A673 (cell line): Measurements from ENCODE around the gene ERN2. TPM values are rescaled to one million over a fixed set of nuclear protein-coding genes. Genes with fewer than 3 reads are reported as not detected.
"Not testable (repeated sequence)": the region's sequence is repeated elsewhere in the genome, so short reads cannot be mapped to it uniquely, and the experiment has no call there.

Experiments used
- BruUV-seq: library from RNA; stranded (reverse); fragments of 400-500 nt; replicated peaks from 2 replicates; lab custom pipeline; 2021; lab: Mats Ljungman, UMichigan
- CTCF ChIA-PET: fragments of 300-600 bp; sonication (Branson Sonifier 250); formaldehyde crosslinking; loops from one replicate; lab custom pipeline; 2022; ENCODE audit warnings: antibody characterized with exemption; lab: Charles Lee
- POLR2A ChIA-PET: fragments of 300-600 bp; sonication (Branson Sonifier 250); formaldehyde crosslinking; loops from one replicate; lab custom pipeline; 2022; ENCODE audit warnings: antibody characterized with exemption; ENCODE audit not compliant: low non-redundant PET; lab: Charles Lee
- DNase-seq: peaks from one replicate; pipeline ENCODE4 v3.0.0-alpha.2; 2015; ENCODE audit warnings: low spot score
- H3K27ac ChIP-seq: fragments of 200-600 bp; sonication (generic); 2 replicates; pipeline ENCODE4 v1.5.1; 2016; ENCODE audit warnings: mixed run types, low read depth, mild to moderate bottlenecking, mixed read lengths, antibody characterized with exemption, low read length; ENCODE audit not compliant: poor library complexity, severe bottlenecking
- H3K27me3 ChIP-seq: fragments of 200-600 bp; sonication (generic); replicated peaks from 2 replicates; pipeline ENCODE4 v1.6.1; 2017; ENCODE audit warnings: mixed run types, low read depth, mild to moderate bottlenecking, mixed read lengths, antibody characterized with exemption, low read length; ENCODE audit not compliant: insufficient read depth, poor library complexity
- H3K36me3 ChIP-seq: fragments of 200-600 bp; sonication (generic); 2 replicates; pipeline ENCODE4 v1.6.1; 2016; ENCODE audit warnings: mixed run types, mild to moderate bottlenecking, mixed read lengths, antibody characterized with exemption, low read length; ENCODE audit not compliant: insufficient read depth, poor library complexity, severe bottlenecking
- H3K4me1 ChIP-seq: fragments of 200-600 bp; sonication (generic); 2 replicates; pipeline ENCODE4 v1.6.1; 2017; ENCODE audit warnings: mixed run types, mild to moderate bottlenecking, mixed read lengths, antibody characterized with exemption, low read length; ENCODE audit not compliant: insufficient read depth, poor library complexity, severe bottlenecking
- H3K4me3 ChIP-seq: fragments of 200-600 bp; sonication (generic); 2 replicates; pipeline ENCODE4 v1.5.1; 2016; ENCODE audit warnings: low read depth, mixed run types, mild to moderate bottlenecking, mixed read lengths, low read length; ENCODE audit not compliant: poor library complexity, severe bottlenecking
- H3K9me3 ChIP-seq: fragments of 200-600 bp; sonication (generic); 2 replicates; pipeline ENCODE4 v1.6.1; 2016; ENCODE audit warnings: mixed run types, low read depth, mild to moderate bottlenecking, mixed read lengths, antibody characterized with exemption, low read length; ENCODE audit not compliant: poor library complexity, severe bottlenecking
- EZH2 ChIP-seq: fragments of 200-600 bp; sonication (generic); IDR thresholded peaks from 2 replicates; pipeline ENCODE4 v1.6.1; 2017; ENCODE audit warnings: borderline replicate concordance, low read depth, mild to moderate bottlenecking, mixed read lengths, antibody characterized with exemption, low read length; ENCODE audit not compliant: poor library complexity, severe bottlenecking
- intact Hi-C: fragments of 100-400 bp; cut with micrococcal nuclease; formaldehyde crosslinking; loops from one replicate; pipeline ENCODE4 v1.10.0; 2022; ENCODE audit not compliant: unreplicated experiment
- total RNA-seq: library from RNA; stranded (reverse); gene quantifications from 2 replicates; pipeline ENCODE4 v1.2.3, GENCODE V29; 2021
- TF ChIP-seq, protein P1 (sequence below): fragments of 300-800, 200-600 bp; sonication (generic); conservative IDR thresholded peaks from 2 replicates; pipeline ENCODE4 v1.5.1; 2017; ENCODE audit warnings: low read depth, mild to moderate bottlenecking, antibody characterized with exemption, low read length, moderate library complexity, mixed read lengths

The ERN2 gene
- total RNA-seq, 1 experiment from 2014 or later = not detected

DNA sequence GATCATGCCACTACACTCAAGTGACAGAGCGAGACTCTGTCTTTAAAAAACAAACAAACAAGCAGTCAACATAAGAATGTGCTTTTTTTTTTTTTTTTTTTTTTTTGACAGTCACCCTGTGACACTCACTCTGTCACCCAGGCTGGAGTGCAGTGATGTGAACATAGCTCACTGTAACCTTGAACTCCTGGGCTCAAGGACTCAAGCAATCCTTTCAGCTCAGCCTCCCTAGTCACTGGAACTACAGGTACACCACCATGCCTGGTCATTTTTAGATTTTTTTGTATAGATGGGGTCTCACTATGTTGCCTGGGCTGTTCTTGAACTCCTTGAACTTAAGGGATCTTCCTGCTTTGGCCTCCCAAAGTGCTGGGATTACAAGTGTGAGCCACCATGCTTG lies 26.5 kb upstream of the ERN2 start:
- DNase-seq = no peak
- intact Hi-C loops = loop anchor here (5.0 to 10.0 kb wide), 5 partner anchors 125 to 763 kb away; partner anchors contain the start of gene CACNG3
- POLR2A ChIA-PET = no interaction called here
- Histone ChIP-seq H3K36me3 (no peaks in the 10 kb centered on the region), H3K4me1 (peaks cover 9% of the 10 kb centered on the region), H3K27ac (no peak overlapping the region), H3K4me3 (no peak overlapping the region), H3K27me3 (no peaks in the 10 kb centered on the region), H3K9me3 (no peaks in the 10 kb centered on the region)
- no TSS peak for BruUV-seq
- CTCF ChIA-PET = interaction anchor here (0.7 kb wide), 1 partner anchor 182 kb away, joined by 3 read pairs; the partner anchor contains the start of gene UBFD1
- no peak for TF ChIP-seq EZH2
- TF ChIP-seq, protein P1, sequence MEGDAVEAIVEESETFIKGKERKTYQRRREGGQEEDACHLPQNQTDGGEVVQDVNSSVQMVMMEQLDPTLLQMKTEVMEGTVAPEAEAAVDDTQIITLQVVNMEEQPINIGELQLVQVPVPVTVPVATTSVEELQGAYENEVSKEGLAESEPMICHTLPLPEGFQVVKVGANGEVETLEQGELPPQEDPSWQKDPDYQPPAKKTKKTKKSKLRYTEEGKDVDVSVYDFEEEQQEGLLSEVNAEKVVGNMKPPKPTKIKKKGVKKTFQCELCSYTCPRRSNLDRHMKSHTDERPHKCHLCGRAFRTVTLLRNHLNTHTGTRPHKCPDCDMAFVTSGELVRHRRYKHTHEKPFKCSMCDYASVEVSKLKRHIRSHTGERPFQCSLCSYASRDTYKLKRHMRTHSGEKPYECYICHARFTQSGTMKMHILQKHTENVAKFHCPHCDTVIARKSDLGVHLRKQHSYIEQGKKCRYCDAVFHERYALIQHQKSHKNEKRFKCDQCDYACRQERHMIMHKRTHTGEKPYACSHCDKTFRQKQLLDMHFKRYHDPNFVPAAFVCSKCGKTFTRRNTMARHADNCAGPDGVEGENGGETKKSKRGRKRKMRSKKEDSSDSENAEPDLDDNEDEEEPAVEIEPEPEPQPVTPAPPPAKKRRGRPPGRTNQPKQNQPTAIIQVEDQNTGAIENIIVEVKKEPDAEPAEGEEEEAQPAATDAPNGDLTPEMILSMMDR = no peak

DNA sequence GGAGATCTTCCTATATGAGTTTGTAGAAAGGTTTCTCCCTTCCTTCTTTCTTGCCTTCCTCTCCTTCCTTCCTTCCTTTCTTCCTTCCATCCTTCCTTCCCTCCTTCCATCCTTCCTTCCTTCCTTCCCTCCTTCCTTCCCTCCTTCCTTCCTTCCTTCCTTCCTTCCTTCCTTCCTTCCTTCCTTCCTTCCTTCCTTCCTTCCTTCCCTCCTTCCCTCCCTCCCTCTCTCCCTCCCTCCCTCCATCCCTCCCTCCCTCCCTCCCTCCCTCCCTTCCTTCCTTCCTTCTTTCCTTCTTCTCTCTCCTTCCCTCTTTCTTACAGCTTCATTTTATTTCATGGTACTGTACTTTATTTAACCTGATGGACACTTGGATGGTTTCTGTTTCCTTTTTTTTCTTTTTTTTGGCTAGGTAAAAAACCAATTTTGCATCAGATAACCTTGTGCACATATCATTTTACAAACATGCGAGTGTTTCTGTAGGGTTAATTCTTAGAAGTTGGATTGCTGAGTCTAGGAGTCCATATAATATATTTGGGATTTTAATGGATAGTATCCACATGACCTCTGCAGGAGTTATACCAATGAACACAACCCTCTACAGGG lies 24.5 kb upstream of the ERN2 start:
- BruUV-seq, H3K9me3 ChIP-seq, POLR2A ChIA-PET, H3K36me3 ChIP-seq, H3K27me3 ChIP-seq, H3K4me1 ChIP-seq, H3K4me3 ChIP-seq, H3K27ac ChIP-seq: not testable (repeated sequence)
- intact Hi-C loops = loop anchor here (5.0 to 10.0 kb wide), 5 partner anchors 127 to 765 kb away; partner anchors contain the start of gene CACNG3
- peak; percentile 21 for DNase-seq
- CTCF ChIA-PET = interaction anchor here (0.8 to 1.1 kb wide), 3 partner anchors 10 to 576 kb away, joined by 3 to 4 read pairs (median 3); no protein-coding TSS in a partner anchor

DNA sequence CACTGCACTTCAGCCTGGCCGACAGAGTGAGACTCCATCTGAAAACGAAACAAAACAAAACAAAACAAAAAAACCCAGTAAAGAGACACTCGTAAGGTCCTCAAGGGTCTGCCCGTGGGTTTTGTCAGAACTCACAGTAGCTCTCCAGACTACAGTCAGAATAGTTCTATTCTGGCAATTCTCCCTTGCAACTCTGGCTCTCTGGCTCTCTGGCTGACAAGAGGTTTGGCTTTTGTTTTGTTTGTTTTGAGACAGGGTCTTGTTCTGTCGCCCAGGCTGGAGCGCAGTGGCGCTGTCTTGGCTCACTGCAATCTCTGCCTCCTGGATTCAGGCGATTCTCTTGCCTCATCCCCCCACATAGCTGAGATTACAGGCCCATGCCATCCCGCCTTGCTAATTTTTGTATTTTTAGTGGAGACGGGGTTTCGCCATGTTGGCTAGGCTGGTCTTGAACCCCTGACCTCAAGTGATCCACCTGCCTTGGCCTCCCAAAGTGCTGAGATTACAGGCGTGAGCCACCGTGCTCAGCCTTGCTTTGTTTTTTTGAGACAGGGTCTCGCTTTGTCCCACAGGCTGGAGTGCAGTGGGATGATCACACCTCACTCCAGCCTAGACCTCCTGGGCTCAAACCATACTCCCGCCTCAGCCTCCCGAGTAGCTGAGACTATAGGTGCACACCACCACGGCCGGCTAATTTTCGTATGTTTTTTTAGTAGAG lies 21.3 kb upstream of the ERN2 start:
- intact Hi-C loops = loop anchor here (10.0 kb wide), 3 partner anchors 130 to 580 kb away; partner anchors contain the start of gene CACNG3
- ChIA-PET CTCF (interaction anchor here (0.6 to 1.9 kb wide), 3 partner anchors 281 to 401 kb away, joined by 3 to 4 read pairs (median 3); no protein-coding TSS in a partner anchor), POLR2A (interaction anchor here (0.5 kb wide), 1 partner anchor 454 kb away, joined by 5 read pairs; no protein-coding TSS in a partner anchor)
- H3K4me1 ChIP-seq = peaks cover 16% of the 10 kb centered on the region
- no TSS peak for BruUV-seq
- TF ChIP-seq, protein P1 = no peak
- TF ChIP-seq EZH2 = no peak
- peak overlapping the region; percentile 66 for H3K27ac ChIP-seq
- no peaks in the 10 kb centered on the region for H3K27me3 ChIP-seq
- H3K9me3 ChIP-seq = no peaks in the 10 kb centered on the region
- DNase-seq = no peak
- H3K4me3 ChIP-seq = no peak overlapping the region
- H3K36me3 ChIP-seq = no peaks in the 10 kb centered on the region
